ENCODE measurements around the gene SNRNP35. TPM values are rescaled to one million over a fixed set of nuclear protein-coding genes. Genes with fewer than 3 reads are reported as not detected.

The SNRNP35 gene
- total RNA-seq, 4 donors from 2014 or later = 23.4 to 64.4 (median 33.2) TPM

DNA sequence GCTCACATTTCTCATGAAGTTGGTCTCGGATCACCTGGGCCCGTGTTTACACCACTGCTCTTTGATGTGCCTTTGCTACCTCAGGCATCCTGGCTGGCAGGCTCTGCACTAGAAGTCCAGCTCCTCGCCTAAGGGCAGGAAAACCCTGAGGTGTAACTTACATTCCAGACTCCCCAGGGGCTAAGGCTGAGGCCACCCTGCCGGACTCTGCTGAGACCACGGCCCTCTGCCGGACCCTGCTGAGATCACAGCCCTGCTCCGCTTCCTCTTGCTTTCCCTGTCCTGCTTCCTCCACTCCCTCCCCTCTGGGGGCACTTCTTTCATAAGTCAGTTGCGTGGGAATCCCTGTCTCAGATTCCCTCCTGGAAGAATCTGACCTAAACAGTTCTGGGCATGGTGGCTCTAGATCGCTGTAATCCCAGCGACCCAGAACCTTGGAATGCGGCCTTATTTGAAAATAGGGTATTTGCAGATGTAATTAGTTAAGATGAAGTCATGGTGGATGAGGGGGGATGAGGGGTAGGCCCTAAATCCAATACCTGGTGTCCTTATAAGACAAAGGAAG is 58.4 kb downstream of the SNRNP35 start:
- H3K36me3 ChIP-seq = no peaks in the 10 kb centered on the region
- no peak overlapping the region for H3K27ac ChIP-seq
- no peaks in the 10 kb centered on the region for H3K4me1 ChIP-seq
- H3K9me3 ChIP-seq = no peaks in the 10 kb centered on the region
- TF ChIP-seq, protein P1, sequence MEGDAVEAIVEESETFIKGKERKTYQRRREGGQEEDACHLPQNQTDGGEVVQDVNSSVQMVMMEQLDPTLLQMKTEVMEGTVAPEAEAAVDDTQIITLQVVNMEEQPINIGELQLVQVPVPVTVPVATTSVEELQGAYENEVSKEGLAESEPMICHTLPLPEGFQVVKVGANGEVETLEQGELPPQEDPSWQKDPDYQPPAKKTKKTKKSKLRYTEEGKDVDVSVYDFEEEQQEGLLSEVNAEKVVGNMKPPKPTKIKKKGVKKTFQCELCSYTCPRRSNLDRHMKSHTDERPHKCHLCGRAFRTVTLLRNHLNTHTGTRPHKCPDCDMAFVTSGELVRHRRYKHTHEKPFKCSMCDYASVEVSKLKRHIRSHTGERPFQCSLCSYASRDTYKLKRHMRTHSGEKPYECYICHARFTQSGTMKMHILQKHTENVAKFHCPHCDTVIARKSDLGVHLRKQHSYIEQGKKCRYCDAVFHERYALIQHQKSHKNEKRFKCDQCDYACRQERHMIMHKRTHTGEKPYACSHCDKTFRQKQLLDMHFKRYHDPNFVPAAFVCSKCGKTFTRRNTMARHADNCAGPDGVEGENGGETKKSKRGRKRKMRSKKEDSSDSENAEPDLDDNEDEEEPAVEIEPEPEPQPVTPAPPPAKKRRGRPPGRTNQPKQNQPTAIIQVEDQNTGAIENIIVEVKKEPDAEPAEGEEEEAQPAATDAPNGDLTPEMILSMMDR (IDR thresholded peaks at IDR 0.05) = no peak
- no peak for TF ChIP-seq POLR2A (IDR thresholded peaks at IDR 0.05)
- DNase-seq = no peak
- no peak overlapping the region for H3K4me3 ChIP-seq
- H3K27me3 ChIP-seq = no peaks in the 10 kb centered on the region

Small RNAs within 50 kb of the gene (small RNA-seq; reads per million reads assigned to genes)
- 0 reads per million in 2 donors for gene AC145423.2

Other genes with a start within 250 kb of the SNRNP35 start
- gene MPHOSPH9, start 225.0 kb upstream of the SNRNP35 start, total RNA-seq = 10 to 100 TPM; 26.0 to 71.0 (median 35.6) TPM
- gene MTRFR, start 224.7 kb upstream of the SNRNP35 start, total RNA-seq = 10 to 100 TPM; 10.2 to 23.1 (median 17.1) TPM
- gene CDK2AP1, start 186.3 kb upstream of the SNRNP35 start, total RNA-seq = 10 to 100 TPM; 29.7 to 78.4 (median 39.1) TPM
- 10 to 100 TPM; 16.2 to 23.9 (median 18.8) TPM for gene SBNO1, start 93.3 kb upstream of the SNRNP35 start, total RNA-seq
- 10 to 100 TPM; 32.6 to 99.0 (median 42.6) TPM for gene KMT5A, start 74.0 kb upstream of the SNRNP35 start, total RNA-seq
- 1 to 10 TPM in 3 of 4 donors, under 1 TPM in 1; 0.70 to 9.9 (median 2.3) TPM for gene RILPL2, start 21.5 kb upstream of the SNRNP35 start, total RNA-seq
- gene RILPL1, start 75.6 kb downstream of the SNRNP35 start, total RNA-seq = 10 to 100 TPM in 1 of 4 donors, 1 to 10 TPM in 3; 1.4 to 29.7 (median 4.6) TPM
- gene TMED2, start 126.4 kb downstream of the SNRNP35 start, total RNA-seq = 100 to 1,000 TPM in 1 of 4 donors, 10 to 100 TPM in 3; 32.2 to 111 (median 78.0) TPM
- gene DDX55, start 144.0 kb downstream of the SNRNP35 start, total RNA-seq = 10 to 100 TPM; 15.2 to 47.9 (median 24.4) TPM
- gene EIF2B1, start 175.5 kb downstream of the SNRNP35 start, total RNA-seq = 100 to 1,000 TPM in 2 of 4 donors, 10 to 100 TPM in 2; 89.1 to 113 (median 103) TPM
- gene GTF2H3, start 175.7 kb downstream of the SNRNP35 start, total RNA-seq = 10 to 100 TPM; 11.1 to 25.6 (median 15.5) TPM
- 1 to 10 TPM; 1.2 to 9.1 (median 4.3) TPM for gene TCTN2, start 213.0 kb downstream of the SNRNP35 start, total RNA-seq

Data from Peyer's patch (tissue), 4 donors.